HG03097 (cell line): Measurements from ENCODE around the gene CHD6.

ENCODE experiments used
- ATAC-seq: cut with Tn5 transposase; IDR thresholded peaks from one replicate; pipeline ENCODE4 v1.9.1; 2021; ENCODE audit not compliant: unreplicated experiment, low FRiP score

The CHD6 gene

DNA sequence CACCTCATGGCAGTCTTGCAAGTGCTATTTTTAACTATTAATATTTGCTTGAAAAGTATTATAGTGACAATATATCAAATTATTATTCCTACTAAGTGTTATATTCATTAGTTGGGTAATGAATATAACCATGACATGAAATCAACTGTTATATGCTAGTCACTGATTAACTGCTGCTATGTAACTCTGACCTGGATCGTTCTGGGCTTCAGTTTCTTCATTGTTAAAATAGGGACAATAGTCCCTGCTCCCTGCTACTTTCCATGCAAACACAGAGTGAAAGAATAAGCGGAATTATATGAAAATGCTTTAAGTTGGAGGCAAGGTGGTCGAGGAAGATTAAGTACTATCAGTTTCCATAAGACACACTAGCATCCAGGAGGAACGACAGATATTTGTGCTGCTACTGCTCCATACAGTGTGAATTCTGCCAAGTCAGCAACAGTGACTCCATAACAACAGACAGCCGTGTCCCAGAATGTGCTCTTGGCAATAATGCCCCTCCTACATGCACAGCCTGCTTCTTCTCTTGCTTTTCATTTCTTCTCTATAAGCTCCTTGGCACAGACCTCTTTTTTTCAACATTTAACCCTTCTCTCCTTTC lies 107.2 kb downstream of the CHD6 start:
- ATAC-seq = no peak

DNA sequence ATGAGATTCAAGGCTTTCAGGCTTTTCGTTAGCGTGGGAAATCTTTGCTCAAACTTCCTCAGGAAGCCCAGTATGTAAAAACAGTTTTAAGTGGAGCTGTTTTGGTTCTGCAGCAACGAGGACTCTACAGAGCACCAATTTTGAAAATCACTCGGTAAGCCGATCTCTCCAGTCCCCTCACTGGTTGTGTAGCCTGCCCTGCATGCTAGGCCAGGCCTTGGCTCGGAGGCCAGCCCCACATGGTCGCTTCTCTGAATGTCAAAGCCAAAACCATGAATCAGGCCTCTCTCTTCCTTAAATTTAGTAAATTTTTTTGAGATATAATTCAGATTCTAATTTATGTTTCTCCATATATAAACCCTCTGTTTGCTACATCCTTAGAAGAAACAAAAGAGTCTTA lies 108.0 kb downstream of the CHD6 start:
- ATAC-seq = no peak

DNA sequence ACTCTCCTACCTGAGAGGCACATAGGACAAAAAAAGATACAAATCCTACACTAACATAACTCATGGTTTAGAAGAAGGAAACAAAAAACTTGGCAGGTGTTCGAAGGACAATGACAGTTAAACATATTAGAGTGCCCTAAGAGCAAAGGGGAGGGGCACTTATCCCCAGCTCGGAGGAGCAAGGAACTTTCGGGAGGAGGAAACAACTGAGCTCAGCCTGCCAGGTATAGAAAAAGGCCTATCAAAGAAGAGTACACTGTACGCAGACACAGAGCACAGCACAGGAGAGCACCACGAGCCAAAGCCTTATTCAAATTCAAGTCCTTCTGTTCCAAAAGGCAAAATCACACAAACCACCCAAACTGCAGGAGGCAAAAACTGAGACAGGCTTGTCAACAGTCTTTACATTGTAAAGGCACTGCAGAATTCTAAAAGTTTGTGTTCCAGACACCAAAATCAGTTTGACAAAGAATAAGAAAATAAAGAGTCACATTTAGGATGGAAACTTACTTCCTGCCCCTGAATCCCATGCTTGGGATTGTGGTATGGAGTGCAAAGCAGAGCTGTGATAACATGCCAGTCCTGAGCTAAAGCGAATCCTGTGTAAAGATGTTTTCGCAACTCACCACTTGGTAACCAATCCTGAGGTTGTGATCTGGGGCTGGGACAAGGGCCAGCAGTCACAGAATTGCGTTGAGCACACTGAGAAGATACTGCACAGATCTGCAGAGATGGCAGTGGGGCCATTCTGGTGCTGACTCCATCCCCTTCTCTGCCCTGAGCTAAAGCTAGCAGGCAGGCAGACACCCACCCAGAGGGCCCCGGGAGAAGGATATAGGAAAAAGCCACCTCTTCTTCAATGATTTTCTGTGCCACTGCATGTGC lies 108.6 kb downstream of the CHD6 start:
- no peak for ATAC-seq

DNA sequence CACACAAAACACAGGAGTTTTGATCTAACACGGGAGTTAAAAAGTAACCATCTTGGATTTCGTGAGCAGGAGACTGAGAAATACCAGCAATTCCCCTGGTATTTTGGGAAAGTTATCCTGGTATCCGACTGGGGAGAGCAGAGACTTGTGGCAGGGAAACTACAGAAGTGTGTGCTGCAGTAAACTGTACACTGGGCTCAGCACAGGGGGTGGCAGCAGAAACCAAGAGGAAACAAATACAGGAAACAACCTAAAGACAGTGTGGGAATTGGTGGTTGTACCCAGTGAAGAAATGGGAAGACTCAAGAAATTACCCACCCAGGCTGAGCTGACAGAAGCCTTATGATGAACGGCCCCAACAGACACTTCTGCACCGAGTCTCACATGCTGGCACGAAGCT lies 109.8 kb downstream of the CHD6 start:
- no peak for ATAC-seq

DNA sequence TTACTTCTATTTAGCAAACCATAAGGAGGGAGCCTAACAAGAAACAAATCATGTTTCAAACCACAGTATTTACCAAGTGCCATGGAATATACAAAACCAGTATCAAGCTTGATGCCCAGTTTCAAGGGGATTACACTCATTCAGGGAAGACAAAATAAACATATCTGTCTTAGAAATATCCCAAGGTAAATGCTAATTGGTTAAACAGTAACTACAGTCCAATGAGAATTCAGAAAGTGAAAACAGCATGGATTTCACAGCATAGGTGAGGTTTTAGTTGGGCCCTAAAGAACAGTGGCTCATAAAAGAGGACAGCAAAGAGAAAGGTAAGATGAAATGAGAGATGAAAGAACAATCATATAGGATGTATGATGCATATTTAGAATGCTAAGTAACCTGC lies 110.3 kb downstream of the CHD6 start:
- no peak for ATAC-seq

DNA sequence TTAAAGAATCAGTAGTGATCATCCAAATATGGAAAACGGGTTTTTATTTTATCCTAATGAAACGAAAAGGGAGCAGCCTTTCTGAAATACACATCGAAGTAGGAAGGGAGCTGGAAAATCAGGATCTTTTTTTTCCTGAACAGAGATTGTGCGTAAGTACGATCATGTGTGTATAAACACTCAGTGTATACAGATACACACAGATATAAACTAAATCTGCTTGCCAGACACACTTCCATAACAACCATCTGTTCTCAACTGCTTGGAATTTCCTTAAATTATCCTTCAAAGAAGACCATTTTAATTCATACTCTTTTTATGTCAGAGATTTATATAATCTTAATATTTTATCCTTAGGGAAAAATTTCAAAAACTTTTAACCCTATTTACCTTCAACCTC lies 110.7 kb downstream of the CHD6 start:
- no peak for ATAC-seq

DNA sequence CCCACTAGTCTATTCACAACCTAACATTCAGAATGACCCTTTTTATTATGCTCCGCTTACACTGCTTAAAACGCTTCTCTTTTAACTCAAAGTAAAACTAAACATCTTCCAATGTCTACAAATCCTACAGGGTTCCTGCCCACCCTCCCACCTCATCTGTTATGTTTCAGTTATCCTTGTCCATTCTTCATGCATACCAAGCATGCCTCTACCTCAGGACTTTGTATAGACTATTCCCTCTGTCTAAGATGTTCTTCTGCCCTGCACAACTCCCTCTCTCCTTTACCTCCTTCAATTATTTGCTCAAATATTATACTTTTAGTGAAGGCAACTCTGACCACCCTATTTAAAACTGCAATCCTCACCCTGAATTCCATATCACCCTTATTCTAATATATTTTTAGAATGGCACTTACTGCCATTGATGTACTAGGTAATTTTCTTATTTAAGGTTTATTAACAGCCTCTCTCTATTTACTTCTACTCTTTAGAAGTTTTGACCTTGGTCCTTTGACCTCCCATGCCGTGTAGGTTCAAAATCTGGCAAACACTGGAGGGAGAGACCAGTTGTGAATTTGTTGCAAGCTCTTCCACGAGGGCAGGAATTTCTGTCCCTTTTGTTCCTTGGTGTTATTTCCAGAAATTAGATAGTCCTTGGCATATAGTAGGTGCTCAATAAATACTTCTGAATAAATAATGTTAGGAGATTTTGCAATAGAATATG lies 111.8 kb downstream of the CHD6 start:
- ATAC-seq = no peak

DNA sequence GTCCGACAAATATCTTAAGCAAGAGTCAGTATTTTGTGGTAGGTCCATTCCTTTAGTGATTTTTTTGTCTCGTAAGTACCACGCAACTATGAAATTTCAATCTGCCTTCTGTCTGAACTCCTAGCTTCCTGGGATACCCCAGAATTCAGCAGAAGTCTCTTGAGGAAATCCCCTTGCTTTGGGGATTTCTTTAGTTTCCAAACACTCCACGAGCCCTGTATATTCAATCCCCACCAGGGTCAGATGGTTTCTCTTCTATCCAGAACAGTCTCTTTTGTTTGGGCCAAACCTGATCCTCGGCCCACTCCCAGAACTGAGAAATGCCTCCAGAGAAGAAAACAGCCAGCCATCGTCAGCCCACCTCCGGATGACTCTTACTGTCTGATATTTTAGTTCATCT lies 113.0 kb downstream of the CHD6 start:
- no peak for ATAC-seq

DNA sequence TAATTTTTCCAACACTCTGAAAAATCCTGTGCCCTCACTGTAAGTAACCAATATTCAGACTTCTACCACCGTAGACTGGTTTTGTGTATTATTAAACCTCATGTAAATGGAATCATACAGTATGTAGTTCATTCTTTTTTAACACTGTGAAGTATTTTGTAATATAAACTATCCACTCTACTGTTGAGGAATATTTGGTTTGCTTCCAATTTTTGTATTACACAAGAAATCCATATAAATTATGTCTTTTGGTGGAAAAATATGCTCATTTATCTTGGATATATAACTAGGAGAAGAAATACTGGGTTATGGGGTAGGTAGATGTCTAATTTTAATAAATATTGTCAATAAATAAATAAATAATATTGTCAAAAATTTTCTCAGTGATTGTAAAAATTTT lies 116.8 kb downstream of the CHD6 start:
- ATAC-seq = no peak

DNA sequence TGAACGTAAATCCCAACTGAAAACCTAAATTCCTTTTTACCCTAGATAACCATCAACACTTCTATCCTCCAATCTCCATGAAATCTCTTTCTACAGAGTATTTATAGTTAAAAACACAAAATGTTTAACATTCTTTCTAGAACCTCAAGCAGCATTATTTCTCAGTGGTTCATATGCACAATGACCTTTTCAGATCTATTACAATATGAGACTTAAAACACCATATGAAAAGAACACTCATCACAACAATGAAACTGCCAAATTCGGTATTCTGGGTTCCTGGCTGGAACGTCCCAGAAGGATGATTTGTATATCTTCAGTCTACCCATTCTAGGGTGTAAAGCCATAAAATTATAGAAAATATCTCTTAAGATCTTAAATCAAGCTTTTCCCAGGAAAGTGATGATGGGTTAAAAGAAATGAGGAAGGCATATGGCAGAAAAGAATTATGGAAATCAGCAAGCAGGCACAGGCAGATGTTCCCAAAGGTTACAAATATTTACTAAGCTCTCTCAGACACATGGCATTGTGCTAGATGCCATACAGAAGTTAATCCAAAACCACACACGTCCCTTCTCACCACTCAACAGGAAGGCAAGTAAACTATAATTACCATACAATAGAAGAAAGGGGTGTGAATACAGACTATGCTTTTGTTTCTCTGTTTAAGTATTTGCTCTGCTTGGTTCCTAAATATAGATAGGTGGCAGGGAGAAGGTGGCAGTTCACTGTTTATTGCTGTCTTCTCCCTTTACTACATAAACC lies 118.0 kb downstream of the CHD6 start:
- no peak for ATAC-seq

DNA sequence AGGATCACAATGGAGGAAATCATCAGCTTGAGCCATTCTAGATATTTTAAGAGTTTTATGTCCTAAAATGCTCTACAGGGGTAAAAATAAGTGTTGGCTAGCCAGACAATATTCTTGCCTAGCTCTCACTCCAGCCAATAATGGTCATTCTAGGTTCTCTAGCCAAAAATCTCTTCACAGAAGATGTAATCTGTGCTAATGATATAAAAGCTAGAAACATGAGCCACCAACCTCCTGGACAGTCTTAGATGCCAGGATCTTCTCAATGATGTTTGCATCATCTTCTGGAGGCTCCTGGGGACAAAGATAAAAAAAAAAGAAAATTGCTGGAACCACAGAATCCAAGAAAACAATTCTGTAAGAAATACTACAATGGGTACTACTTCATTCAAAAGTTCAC lies 119.1 kb downstream of the CHD6 start:
- no peak for ATAC-seq

DNA sequence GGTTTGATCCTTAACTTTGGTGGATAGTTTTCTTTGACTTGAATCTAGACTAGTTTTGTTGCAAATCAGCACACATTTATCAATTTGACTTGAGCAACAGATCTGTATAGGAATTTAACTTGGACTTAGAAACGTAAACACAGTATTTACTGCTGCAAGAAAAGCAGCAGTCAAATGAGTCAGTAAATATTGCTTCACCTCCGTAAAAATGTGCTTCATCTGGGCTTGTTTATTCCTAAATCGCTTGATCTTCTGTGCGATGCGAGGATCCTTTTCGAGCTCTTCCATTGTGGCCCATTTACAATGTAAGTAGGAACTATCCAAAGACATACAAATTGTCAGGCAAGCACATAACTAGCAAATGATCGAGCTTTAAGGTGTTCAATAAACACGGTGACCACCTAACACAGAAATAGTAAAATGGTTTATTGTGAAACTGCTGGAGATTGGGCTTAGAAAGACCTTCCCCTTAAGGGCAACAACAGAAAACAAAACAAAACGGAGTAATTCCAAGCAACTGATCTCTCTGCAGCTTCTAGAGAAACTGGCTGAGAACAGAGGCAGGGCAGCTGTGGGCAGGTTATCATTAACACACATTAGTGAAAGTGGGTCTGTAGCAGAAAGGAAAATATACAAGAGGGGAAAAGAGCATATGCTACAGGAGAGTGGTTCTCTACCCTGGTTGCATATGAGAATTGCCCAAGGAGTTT lies 120.8 kb downstream of the CHD6 start:
- ATAC-seq = no peak

DNA sequence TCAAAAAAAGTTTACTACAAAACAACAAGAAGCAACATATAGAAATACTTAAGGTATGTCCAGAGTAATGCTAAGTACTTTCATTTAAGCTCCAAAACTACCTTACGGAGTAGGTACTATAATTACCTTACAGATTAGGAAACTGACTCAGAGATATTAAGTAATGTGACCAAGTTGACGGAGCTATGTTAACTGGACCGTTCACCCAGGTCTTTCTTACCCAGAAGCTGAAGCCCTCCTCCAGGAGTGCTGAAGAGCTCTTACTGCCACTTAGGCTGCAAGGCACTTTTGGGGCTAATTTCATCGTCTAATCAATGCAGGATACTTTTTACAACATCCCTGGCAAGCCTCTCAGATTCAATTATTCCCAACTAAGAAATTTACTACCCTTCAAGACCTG lies 123.7 kb downstream of the CHD6 start:
- no peak for ATAC-seq

DNA sequence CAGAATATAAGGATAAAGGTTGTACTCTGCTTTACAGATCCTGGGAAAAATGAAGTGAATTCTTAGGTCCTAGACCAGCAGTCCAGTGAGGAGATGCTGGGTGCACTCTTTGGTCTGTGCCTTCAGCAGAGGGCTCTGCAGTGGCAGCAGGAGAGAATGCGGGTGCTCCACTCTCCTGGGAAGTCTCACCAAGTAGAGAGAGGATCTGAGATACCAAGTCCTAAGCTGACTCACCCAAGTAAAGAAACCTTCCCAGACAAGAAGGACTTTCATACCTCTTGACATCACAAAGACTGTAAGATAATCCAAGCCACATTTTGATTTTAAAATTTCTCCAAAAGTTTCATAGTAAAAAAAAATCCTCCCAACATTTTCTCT lies 134.6 kb downstream of the CHD6 start:
- no peak for ATAC-seq

DNA sequence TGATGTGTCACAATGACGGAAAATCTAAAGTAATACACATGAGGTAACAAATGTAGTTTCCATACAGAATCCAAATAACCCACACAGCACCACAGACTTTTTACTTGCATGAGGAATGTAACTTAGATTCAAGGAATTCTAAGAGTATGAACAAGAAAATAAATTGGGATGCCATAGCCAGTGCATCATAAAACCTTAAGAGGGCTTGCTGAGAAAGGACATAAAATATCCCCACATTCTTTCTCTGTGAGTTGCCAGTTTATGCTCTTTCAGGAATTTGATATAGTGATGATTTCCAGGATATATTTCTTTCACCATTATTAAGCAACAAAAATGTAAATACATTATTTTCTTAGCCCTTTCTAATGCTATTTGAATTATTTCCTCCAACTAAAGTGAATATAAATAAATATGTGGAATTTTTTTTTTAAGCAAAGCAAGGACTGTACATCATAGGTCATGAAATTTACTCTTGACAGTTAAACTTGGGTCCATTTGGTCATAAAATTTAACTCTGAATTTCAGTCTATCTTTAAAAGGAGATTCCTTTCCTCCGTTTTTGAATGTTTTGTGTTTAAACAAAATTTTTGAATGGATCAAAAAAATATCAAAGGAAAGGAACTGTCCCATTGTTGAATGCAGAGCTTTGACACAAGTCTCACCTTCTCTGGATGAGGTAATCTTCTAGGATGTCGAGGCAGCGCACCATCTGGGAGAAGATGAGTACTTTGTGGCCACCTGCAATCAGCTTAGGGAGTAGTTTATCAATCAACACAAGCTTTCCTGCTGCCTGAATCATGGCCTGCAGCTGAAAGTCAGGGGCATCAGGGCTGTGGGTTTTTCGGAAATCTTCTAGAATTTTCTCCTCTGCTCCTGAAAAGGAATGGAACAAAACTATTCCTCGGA lies 135.3 kb downstream of the CHD6 start:
- ATAC-seq = no peak

DNA sequence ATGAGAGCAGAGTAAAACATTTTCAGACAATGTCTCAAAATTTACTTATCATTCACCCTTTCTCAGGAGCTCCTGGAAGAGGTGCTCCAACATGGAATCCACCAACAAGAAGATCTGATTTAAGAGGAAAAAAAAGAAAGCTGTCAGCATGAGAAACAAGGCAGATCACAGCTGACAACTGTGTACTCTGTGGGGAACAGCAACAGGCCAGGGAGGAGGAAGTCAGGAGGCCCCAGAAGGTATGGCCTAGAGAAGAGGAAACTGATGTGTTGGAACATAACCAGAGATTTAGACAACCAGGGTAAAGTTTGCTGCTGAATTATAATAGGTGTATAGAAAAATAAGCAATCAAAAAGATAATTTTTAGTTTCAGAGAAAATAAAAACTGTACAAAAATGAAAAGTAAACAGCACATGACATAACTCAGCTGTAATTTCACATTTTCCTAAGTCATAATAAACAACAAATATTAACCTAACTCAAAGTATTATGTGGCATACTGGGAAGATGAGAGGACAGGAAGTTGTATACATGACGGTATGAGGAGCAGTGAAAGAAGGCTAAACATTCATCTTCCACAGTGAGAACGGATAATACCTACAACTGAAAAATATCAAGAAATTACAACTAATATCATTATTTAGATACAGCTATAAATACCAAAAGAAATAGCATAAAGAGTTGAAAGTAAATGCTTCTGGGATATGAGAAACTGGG lies 138.0 kb downstream of the CHD6 start:
- no peak for ATAC-seq

DNA sequence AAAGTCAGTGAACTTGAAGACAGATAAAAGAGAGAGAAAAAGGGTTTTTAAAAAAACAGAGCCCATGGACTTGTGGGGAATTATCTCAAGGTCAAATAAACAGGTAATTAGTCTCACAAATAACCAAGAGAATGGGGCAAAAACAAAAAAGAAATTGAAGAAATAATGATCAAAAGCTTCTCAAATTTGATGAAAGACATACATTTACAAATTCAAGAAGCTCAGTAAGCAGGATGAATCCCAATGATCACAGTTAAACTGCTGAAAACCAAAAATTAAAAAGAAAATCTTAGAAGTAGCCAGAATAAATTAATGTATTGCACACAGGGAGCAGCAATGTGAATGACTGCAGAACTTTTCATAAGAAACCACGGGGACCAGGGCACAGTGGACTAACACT lies 139.1 kb downstream of the CHD6 start:
- ATAC-seq = no peak

DNA sequence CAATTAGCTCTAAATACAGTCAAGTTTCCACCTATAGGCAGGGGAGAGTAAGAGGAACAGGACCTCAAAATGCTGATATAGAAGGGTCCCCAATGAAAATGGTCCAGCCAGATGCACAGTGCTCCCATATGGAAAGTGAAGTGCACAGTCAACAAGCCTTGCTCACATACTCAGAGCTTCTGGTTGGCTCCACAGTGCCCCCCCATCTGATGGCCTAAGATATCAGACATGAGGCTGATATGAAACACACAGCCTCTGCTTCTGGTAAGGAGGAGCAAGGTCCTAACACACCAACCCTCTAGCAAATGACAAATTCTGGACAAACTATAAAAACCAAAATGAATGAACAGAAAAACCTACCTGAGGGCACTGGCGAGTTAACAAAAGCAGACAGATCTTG lies 140.2 kb downstream of the CHD6 start:
- ATAC-seq = no peak

DNA sequence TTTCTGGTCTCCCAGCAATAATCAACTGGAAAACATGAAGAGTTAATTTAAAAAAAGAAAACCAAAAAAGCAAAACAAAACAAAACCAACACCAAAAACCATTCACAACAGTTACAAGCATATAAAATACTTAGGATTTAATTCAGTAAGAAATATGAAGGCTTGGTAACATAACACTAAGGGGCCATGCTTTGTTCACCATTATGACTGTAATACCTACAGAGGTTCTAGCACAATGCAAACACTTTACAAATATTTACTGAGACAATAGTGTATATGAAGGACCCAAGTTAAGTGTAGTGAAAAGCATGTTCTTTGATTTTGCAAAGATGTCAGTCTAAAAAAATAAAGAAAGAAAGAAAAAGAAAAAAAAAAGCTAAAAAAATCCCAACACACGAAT lies 141.7 kb downstream of the CHD6 start:
- ATAC-seq = no peak
